ENCODE results near the gene SLC30A1.

SLC30A1 gene

DNA sequence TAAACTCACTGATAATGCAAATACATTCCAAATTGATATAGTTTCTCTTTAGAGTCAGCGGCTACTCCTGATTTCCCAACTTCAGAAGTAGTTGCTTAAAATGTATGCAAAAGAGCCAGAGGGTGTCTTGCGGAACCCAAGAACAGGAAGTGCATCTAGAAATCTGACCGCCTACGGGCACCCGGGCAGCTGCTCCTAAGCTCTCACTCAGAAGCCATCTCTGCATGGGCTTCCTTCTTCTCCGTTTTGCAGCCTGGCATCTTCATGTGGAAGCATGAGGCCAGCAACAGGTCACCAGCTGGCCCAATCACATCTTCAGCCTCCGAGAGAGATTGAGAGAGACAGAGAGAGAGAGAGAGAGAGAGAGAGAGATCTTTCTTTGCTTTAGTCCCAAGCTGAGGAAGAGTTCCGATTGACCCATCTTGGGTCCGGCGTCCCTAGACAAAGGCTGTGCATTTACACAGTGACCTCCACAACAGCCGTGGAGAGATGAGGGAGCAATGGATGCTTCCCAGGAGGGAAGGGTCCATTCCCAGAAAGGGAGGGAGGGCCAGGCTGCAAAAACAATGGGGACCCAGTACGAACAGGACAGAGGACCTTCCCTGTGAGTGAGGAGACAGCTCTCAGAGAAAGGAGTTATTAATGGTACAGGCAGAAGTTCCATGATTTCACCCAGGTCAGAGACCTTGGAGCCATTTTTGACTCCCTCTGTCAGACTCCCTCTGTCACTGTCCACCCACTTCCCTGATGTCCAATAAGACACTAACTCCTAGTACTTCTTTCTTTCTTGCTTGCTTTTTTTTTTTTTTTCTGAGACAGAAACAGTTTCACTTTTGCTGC is 28.2 kb upstream of the SLC30A1 start:
- no peak overlapping the region for H2AK5ac ChIP-seq (ENCODE audit: low read length)
- no peak overlapping the region for H3K18ac ChIP-seq (ENCODE audit: low read length)
- peaks cover 0 to 2% of the 10 kb centered on the region in 2 experiments for H3K4me1 ChIP-seq (ENCODE audit: control insufficient read depth in 1 of 2, insufficient read depth in 2 of 2, low read length in 2 of 2)
- H3K9ac ChIP-seq (ENCODE audit: low read length), result no peak overlapping the region
- no peaks in the 10 kb centered on the region for H3K27me3 ChIP-seq (ENCODE audit: insufficient read depth, low read length)
- peak; percentile 86 to 94 for DNase-seq
- H2BK12ac ChIP-seq (ENCODE audit: low read length), result no peak overlapping the region
- H3K36me3 ChIP-seq (ENCODE audit: control insufficient read depth in 1 of 2, insufficient read depth in 2 of 2, low read length in 2 of 2), result no peaks in the 10 kb centered on the region
- H3K14ac ChIP-seq (ENCODE audit: low read length), result no peak overlapping the region
- no peak overlapping the region for H3K4me2 ChIP-seq (ENCODE audit: low read length)
- H3K4ac ChIP-seq (ENCODE audit: low read depth, low read length), result no peak overlapping the region
- H2BK120ac ChIP-seq (ENCODE audit: insufficient read depth, low read length, poor library complexity), result no peak overlapping the region
- H4K8ac ChIP-seq (ENCODE audit: low read depth, low read length), result no peak overlapping the region
- H3K79me1 ChIP-seq (ENCODE audit: low read length), result no peaks in the 10 kb centered on the region
- no peak overlapping the region for H2AFZ ChIP-seq (ENCODE audit: insufficient read depth, low read length, poor library complexity)
- no peak overlapping the region for H2BK5ac ChIP-seq (ENCODE audit: low read depth, low read length, poor library complexity)
- no CpG with 5 or more reads among the region's 12 CpGs for WGBS (ENCODE audit: extremely low coverage, insufficient coverage, insufficient read length)
- H3K4me3 ChIP-seq (ENCODE audit: low read depth, low read length), result no peak overlapping the region
- no peak overlapping the region for H4K12ac ChIP-seq (ENCODE audit: low read depth, low read length)
- H3K27ac ChIP-seq (ENCODE audit: low read depth, low read length), result no peak overlapping the region
- no peak overlapping the region for H3K23ac ChIP-seq (ENCODE audit: low read length)
- no peak overlapping the region for H4K91ac ChIP-seq (ENCODE audit: low read depth, low read length)
- no peaks in the 10 kb centered on the region for H3K79me2 ChIP-seq (ENCODE audit: control insufficient read depth, insufficient read depth, low read length, poor library complexity)
- H3K9me3 ChIP-seq (ENCODE audit: insufficient read depth, low read depth, low read length), result peaks cover 1% of the 10 kb centered on the region

DNA sequence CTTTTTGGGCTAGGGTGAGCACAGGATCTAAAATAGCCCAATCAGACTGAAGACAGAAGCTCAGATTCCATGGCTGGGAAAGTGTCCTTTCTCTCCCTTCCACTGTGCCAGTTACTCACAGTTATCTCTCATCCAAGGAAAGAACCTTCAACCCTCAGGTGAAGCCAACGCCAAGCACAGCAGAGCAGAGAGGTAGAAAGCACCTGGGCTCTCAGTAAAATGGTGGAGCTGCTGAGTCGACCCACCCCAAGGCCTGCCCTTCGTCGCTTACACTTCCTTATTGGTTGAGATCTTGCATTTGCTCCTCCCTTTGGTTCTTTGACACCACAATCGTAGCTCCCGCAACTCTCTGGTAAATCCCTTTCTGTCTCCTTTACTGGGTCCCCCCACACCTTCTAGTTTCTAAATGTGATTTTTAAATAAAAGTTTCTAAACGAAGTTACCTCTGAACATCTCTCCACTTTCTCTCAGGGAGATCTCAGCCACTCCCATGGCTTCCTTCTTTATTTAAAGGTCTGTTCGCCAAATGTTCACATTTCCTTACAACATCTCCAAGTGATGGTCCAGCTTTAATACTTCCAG is 27.5 kb upstream of the SLC30A1 start:
- H3K9ac ChIP-seq (ENCODE audit: low read length), result no peak overlapping the region
- H3K14ac ChIP-seq (ENCODE audit: low read length), result no peak overlapping the region
- no peaks in the 10 kb centered on the region for H3K79me1 ChIP-seq (ENCODE audit: low read length)
- H3K36me3 ChIP-seq (ENCODE audit: control insufficient read depth in 1 of 2, insufficient read depth in 2 of 2, low read length in 2 of 2), result no peaks in the 10 kb centered on the region
- peaks cover 1% of the 10 kb centered on the region for H3K9me3 ChIP-seq (ENCODE audit: insufficient read depth, low read depth, low read length)
- no peak overlapping the region for H2BK12ac ChIP-seq (ENCODE audit: low read length)
- no peak overlapping the region for H3K4me3 ChIP-seq (ENCODE audit: low read depth, low read length)
- peak overlapping the region; percentile 4 for H4K91ac ChIP-seq (ENCODE audit: low read depth, low read length)
- H3K18ac ChIP-seq (ENCODE audit: low read length), result no peak overlapping the region
- no peak overlapping the region for H3K27ac ChIP-seq (ENCODE audit: low read depth, low read length)
- H3K4me1 ChIP-seq (ENCODE audit: control insufficient read depth in 1 of 2, insufficient read depth in 2 of 2, low read length in 2 of 2), result peaks cover 0 to 2% of the 10 kb centered on the region in 2 experiments
- H3K23ac ChIP-seq (ENCODE audit: low read length), result no peak overlapping the region
- no peak overlapping the region for H3K4me2 ChIP-seq (ENCODE audit: low read length)
- H3K4ac ChIP-seq (ENCODE audit: low read depth, low read length), result no peak overlapping the region
- no peak overlapping the region for H2AFZ ChIP-seq (ENCODE audit: insufficient read depth, low read length, poor library complexity)
- no peaks in the 10 kb centered on the region for H3K79me2 ChIP-seq (ENCODE audit: control insufficient read depth, insufficient read depth, low read length, poor library complexity)
- H2BK5ac ChIP-seq (ENCODE audit: low read depth, low read length, poor library complexity), result no peak overlapping the region
- no peak overlapping the region for H2AK5ac ChIP-seq (ENCODE audit: low read length)
- peak; percentile 48 to 75 for DNase-seq
- no peak overlapping the region for H4K8ac ChIP-seq (ENCODE audit: low read depth, low read length)
- no peak overlapping the region for H2BK120ac ChIP-seq (ENCODE audit: insufficient read depth, low read length, poor library complexity)
- no CpG with 5 or more reads among the region's 8 CpGs for WGBS (ENCODE audit: extremely low coverage, insufficient coverage, insufficient read length)
- no peaks in the 10 kb centered on the region for H3K27me3 ChIP-seq (ENCODE audit: insufficient read depth, low read length)
- H4K12ac ChIP-seq (ENCODE audit: low read depth, low read length), result no peak overlapping the region

DNA sequence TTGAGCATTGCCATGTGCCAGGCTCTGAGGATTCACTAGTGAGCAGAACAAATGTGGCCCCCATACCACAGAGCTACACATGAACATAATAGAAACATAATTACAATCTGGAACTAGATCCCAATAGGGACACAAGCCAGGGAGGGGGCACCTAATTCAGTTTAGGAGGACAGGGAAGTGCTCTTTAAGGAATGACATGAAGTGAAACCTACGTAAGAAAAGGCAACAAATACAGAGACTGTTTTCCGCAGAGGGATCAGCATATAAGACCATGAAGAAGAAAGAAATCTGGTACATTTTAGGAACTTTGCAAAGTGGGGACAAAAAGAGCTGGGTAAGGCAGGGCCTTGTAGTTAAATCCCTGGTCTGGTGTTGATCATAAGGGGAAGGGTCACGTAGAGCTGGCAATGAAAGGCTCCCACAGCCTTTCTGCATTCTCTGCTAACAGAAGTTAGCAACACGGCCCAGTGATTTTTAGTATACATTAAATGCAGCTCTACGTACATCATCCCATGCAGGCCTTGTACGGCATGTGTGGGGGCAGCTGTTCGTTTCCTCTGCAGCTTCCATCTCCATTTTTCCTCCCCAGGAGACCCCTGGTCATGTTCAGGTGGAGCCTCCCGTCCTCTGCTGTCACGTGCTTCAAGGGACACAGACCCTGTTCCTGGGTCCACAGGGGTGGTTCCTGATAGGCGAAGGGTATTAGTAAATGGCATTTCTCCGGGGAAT is 26.8 kb upstream of the SLC30A1 start:
- DNase-seq, result no peak
- Histone ChIP-seq H3K4me1 (ENCODE audit: control insufficient read depth in 1 of 2, insufficient read depth in 2 of 2, low read length in 2 of 2) (peaks cover 0 to 2% of the 10 kb centered on the region in 2 experiments), H2AFZ (ENCODE audit: insufficient read depth, low read length, poor library complexity) (no peak overlapping the region), H4K91ac (ENCODE audit: low read depth, low read length) (no peak overlapping the region), H4K8ac (ENCODE audit: low read depth, low read length) (no peak overlapping the region), H3K9me3 (ENCODE audit: insufficient read depth, low read depth, low read length) (peaks cover 1% of the 10 kb centered on the region), H2BK12ac (ENCODE audit: low read length) (no peak overlapping the region), H3K4me2 (ENCODE audit: low read length) (no peak overlapping the region), H2AK5ac (ENCODE audit: low read length) (no peak overlapping the region), H4K12ac (ENCODE audit: low read depth, low read length) (no peak overlapping the region), H3K36me3 (ENCODE audit: control insufficient read depth in 1 of 2, insufficient read depth in 2 of 2, low read length in 2 of 2) (no peaks in the 10 kb centered on the region), H3K79me1 (ENCODE audit: low read length) (no peaks in the 10 kb centered on the region), H3K18ac (ENCODE audit: low read length) (no peak overlapping the region), H3K4ac (ENCODE audit: low read depth, low read length) (no peak overlapping the region), H3K27me3 (ENCODE audit: insufficient read depth, low read length) (no peaks in the 10 kb centered on the region), H2BK5ac (ENCODE audit: low read depth, low read length, poor library complexity) (no peak overlapping the region), H3K4me3 (ENCODE audit: low read depth, low read length) (no peak overlapping the region), H3K79me2 (ENCODE audit: control insufficient read depth, insufficient read depth, low read length, poor library complexity) (no peaks in the 10 kb centered on the region), H3K14ac (ENCODE audit: low read length) (no peak overlapping the region), H2BK120ac (ENCODE audit: insufficient read depth, low read length, poor library complexity) (no peak overlapping the region), H3K27ac (ENCODE audit: low read depth, low read length) (no peak overlapping the region), H3K23ac (ENCODE audit: low read length) (no peak overlapping the region), H3K9ac (ENCODE audit: low read length) (no peak overlapping the region)
- WGBS (ENCODE audit: extremely low coverage, insufficient coverage, insufficient read length), result no CpG with 5 or more reads among the region's 11 CpGs

DNA sequence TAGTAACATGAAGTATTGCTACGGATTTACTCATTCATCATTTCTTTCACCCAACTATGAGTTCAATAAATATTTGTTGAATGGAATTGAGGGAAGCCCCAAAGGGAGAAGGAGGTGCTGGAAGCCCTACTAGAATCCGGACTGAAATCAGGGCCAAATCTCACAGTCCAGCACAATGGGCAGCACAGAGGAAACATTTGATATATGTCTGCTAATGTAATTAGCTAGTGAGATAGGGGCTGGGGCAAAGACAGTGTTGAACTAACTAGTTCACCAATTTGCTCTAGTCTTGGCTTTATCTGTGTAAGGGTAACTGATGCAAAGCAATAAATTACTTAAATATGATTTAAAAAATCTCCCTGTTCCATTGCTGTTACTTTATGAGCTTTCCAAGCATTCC is 26.1 kb upstream of the SLC30A1 start:
- no CpG with 5 or more reads among the region's 2 CpGs for WGBS (ENCODE audit: extremely low coverage, insufficient coverage, insufficient read length)
- no peak for DNase-seq

More for the DNA sequence above, 26.1 kb upstream of the SLC30A1 start:
- no peaks in the 10 kb centered on the region for H3K79me1 ChIP-seq (ENCODE audit: low read length)
- peaks cover 0 to 2% of the 10 kb centered on the region in 2 experiments for H3K4me1 ChIP-seq (ENCODE audit: control insufficient read depth in 1 of 2, insufficient read depth in 2 of 2, low read length in 2 of 2)
- H3K27me3 ChIP-seq (ENCODE audit: insufficient read depth, low read length), result no peaks in the 10 kb centered on the region
- H3K18ac ChIP-seq (ENCODE audit: low read length), result no peak overlapping the region
- H4K12ac ChIP-seq (ENCODE audit: low read depth, low read length), result no peak overlapping the region
- no peak overlapping the region for H2BK5ac ChIP-seq (ENCODE audit: low read depth, low read length, poor library complexity)
- H3K9ac ChIP-seq (ENCODE audit: low read length), result no peak overlapping the region
- no peaks in the 10 kb centered on the region for H3K36me3 ChIP-seq (ENCODE audit: control insufficient read depth in 1 of 2, insufficient read depth in 2 of 2, low read length in 2 of 2)
- H3K9me3 ChIP-seq (ENCODE audit: insufficient read depth, low read depth, low read length), result peaks cover 1% of the 10 kb centered on the region
- H2AK5ac ChIP-seq (ENCODE audit: low read length), result no peak overlapping the region
- H4K91ac ChIP-seq (ENCODE audit: low read depth, low read length), result no peak overlapping the region
- no peak overlapping the region for H3K4ac ChIP-seq (ENCODE audit: low read depth, low read length)
- H2BK12ac ChIP-seq (ENCODE audit: low read length), result no peak overlapping the region
- H3K14ac ChIP-seq (ENCODE audit: low read length), result no peak overlapping the region
- no peak overlapping the region for H3K4me2 ChIP-seq (ENCODE audit: low read length)
- H3K27ac ChIP-seq (ENCODE audit: low read depth, low read length), result no peak overlapping the region
- H3K23ac ChIP-seq (ENCODE audit: low read length), result no peak overlapping the region
- H4K8ac ChIP-seq (ENCODE audit: low read depth, low read length), result no peak overlapping the region
- H3K4me3 ChIP-seq (ENCODE audit: low read depth, low read length), result no peak overlapping the region
- no peak overlapping the region for H2BK120ac ChIP-seq (ENCODE audit: insufficient read depth, low read length, poor library complexity)
- H2AFZ ChIP-seq (ENCODE audit: insufficient read depth, low read length, poor library complexity), result no peak overlapping the region
- no peaks in the 10 kb centered on the region for H3K79me2 ChIP-seq (ENCODE audit: control insufficient read depth, insufficient read depth, low read length, poor library complexity)
